Parathyroid adenoma (tissue), 2 donors: ENCODE measurements around the gene CPSF3.

Experiments
- H2AFZ ChIP-seq: fragments of 300-600 bp; sonication (generic); one replicate; pipeline ENCODE4 v1.7.0; 2017; ENCODE audit warnings: antibody characterized with exemption, mild to moderate bottlenecking
- H3K27ac ChIP-seq: fragments of 300-600 bp; sonication (generic); one replicate; pipeline ENCODE4 v1.7.0; 2017
- H3K27me3 ChIP-seq: fragments of 300-600 bp; sonication (generic); one replicate; pipeline ENCODE4 v1.7.0; 2017; ENCODE audit warnings: low read length; ENCODE audit not compliant: control insufficient read depth, insufficient read depth
- H3K36me3 ChIP-seq: fragments of 300-600 bp; sonication (generic); one replicate; pipeline ENCODE4 v1.7.0; 2017; ENCODE audit warnings: low read length; ENCODE audit not compliant: control insufficient read depth, insufficient read depth
- H3K4me1 ChIP-seq: fragments of 300-600 bp; sonication (generic); one replicate; pipeline ENCODE4 v1.7.0; 2017; ENCODE audit warnings: control low read depth
- H3K4me2 ChIP-seq: fragments of 300-600 bp; sonication (generic); one replicate; pipeline ENCODE4 v1.7.0; 2017; ENCODE audit warnings: low read length
- H3K4me3 ChIP-seq: fragments of 300-600 bp; sonication (generic); one replicate; pipeline ENCODE4 v1.7.0; 2017; ENCODE audit warnings: low read depth, low read length
- H3K79me2 ChIP-seq: fragments of 300-600 bp; sonication (generic); one replicate; pipeline ENCODE4 v1.7.0; 2017; ENCODE audit warnings: control low read depth
- H3K9ac ChIP-seq: fragments of 300-600 bp; sonication (generic); one replicate; pipeline ENCODE4 v1.7.0; 2017; ENCODE audit warnings: mild to moderate bottlenecking
- H3K9me3 ChIP-seq: fragments of 300-600 bp; sonication (generic); one replicate; pipeline ENCODE4 v1.7.0; 2017; ENCODE audit warnings: low read length; ENCODE audit not compliant: control insufficient read depth
- TF ChIP-seq, protein P1 (sequence below): fragments of 300-600 bp; sonication (generic); IDR thresholded peaks from one replicate; pipeline ENCODE4 v1.7.0; 2017; ENCODE audit warnings: antibody characterized with exemption, mild to moderate bottlenecking
- donor health status: primary hyperparathyroidism.

The CPSF3 gene

DNA sequence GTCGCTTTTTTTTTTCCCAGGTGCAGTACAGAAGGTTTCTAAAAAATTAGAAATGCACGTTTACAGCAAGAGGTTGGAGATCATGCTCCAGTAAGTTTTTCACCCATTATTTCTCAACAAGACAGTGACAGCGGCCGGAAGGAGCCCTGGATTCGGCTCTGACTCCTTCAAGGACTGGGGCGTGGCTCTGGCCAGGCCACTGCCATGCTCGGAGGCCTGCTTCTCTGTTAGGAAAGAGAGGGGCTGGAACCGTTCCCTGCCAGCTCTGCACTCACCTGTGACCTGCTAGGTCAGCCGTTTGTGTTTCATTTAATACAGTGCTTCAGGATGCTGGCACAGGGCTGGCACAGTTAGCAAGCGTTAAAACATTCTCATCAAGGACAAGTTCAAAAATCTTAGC lies 44.2 kb downstream of the CPSF3 start:
- Histone ChIP-seq H3K9me3 (no peaks in the 10 kb centered on the region), H3K4me3 (no peak overlapping the region), H3K9ac (no peak overlapping the region), H2AFZ (peak overlapping the region; percentile 1), H3K4me2 (peak overlapping the region; percentile 57), H3K27me3 (no peaks in the 10 kb centered on the region), H3K79me2 (no peaks in the 10 kb centered on the region), H3K27ac (peak overlapping the region; percentile 20), H3K36me3 (no peaks in the 10 kb centered on the region), H3K4me1 (no peaks in the 10 kb centered on the region)
- TF ChIP-seq, protein P1, sequence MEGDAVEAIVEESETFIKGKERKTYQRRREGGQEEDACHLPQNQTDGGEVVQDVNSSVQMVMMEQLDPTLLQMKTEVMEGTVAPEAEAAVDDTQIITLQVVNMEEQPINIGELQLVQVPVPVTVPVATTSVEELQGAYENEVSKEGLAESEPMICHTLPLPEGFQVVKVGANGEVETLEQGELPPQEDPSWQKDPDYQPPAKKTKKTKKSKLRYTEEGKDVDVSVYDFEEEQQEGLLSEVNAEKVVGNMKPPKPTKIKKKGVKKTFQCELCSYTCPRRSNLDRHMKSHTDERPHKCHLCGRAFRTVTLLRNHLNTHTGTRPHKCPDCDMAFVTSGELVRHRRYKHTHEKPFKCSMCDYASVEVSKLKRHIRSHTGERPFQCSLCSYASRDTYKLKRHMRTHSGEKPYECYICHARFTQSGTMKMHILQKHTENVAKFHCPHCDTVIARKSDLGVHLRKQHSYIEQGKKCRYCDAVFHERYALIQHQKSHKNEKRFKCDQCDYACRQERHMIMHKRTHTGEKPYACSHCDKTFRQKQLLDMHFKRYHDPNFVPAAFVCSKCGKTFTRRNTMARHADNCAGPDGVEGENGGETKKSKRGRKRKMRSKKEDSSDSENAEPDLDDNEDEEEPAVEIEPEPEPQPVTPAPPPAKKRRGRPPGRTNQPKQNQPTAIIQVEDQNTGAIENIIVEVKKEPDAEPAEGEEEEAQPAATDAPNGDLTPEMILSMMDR = no peak

DNA sequence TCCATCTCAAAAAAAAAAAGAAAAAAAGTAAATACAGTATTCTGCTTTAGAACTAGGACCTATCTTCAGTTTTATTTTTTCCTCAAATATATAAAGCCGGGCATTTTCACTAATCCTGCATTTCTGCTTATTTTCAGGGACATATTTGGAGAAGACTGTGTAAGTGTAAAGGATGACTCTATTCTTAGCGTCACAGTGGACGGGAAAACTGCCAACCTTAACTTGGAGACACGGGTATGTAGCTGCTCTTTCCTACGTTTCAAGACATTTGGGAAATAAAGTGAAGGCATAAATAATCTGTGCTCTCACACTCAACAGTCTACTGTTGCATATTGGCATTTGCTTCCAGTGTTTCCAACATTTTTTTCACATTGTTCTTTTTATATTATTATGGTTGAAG lies 47.8 kb downstream of the CPSF3 start:
- Histone ChIP-seq H3K27me3 (no peaks in the 10 kb centered on the region), H2AFZ (no peak overlapping the region), H3K4me3 (no peak overlapping the region), H3K36me3 (no peaks in the 10 kb centered on the region), H3K4me2 (no peak overlapping the region), H3K9me3 (no peaks in the 10 kb centered on the region), H3K27ac (no peak overlapping the region), H3K4me1 (peaks cover 3% of the 10 kb centered on the region), H3K79me2 (peaks cover 6% of the 10 kb centered on the region), H3K9ac (no peak overlapping the region)
- TF ChIP-seq, protein P1 = no peak

DNA sequence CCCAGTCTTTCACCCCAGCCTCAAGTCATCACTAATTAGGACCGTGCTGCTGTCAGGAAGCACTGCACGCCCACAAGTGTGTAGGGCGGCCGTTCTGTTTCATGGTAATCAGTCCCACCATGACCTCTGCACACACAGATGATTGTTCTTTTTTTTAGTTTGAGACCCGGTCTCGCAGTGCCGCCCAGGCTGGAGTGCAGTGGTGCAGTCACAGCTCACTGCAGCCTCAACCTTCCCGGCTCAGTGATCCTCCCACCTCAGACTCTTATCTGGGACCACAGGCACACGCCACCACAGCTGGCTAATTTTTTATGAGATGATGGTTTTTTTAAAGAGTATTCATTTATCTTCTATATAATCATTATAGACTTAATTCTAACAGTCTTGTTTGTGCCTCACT lies 49.1 kb downstream of the CPSF3 start:
- TF ChIP-seq, protein P1 = no peak

DNA sequence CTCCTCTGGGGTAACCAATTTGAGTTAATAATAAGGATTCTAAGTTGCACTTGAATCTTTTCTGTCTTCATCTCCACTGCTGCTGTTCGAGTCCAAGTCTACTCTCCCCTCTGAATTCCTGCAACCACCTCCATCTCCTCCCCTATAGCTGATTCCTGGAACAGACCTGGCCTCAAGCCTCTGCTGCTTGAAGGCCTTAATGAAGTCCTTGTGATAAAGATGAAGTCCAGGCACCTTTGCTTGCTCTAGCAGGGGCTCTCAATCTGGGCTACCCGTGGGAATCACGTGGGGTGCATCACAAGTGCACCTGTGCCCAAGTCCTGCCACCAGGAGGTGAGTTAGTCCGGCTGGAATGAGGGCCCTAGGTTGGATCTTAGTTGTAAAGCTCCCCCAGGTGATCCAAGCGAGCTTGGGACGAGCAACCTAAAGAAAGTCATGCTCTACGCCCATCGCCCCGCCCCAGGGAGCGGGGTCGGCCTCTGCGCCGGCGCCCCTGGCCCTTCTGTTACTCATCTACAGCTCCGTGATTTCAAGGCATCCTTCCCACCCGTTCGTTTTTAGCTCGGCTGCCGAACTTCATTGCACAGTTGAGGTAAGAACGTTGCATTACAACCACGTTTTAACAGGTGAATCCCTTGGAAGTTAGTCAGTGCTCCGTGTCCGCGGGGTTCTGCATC lies 50.0 kb downstream of the CPSF3 start:
- TF ChIP-seq, protein P1 = peak; percentile 25
- peak overlapping the region; percentile 77 for H3K4me2 ChIP-seq
- H3K9ac ChIP-seq = no peak overlapping the region
- no peaks in the 10 kb centered on the region for H3K9me3 ChIP-seq
- H3K27me3 ChIP-seq = no peaks in the 10 kb centered on the region
- H2AFZ ChIP-seq = peak overlapping the region; percentile 99
- H3K27ac ChIP-seq = no peak overlapping the region
- H3K36me3 ChIP-seq = no peaks in the 10 kb centered on the region
- peaks cover 8% of the 10 kb centered on the region for H3K79me2 ChIP-seq
- peak overlapping the region; percentile 78 for H3K4me3 ChIP-seq
- peaks cover 3% of the 10 kb centered on the region for H3K4me1 ChIP-seq

More for the DNA sequence above, 49.1 kb downstream of the CPSF3 start:
- Histone ChIP-seq H3K27ac (no peak overlapping the region), H3K4me1 (peaks cover 3% of the 10 kb centered on the region), H2AFZ (no peak overlapping the region), H3K27me3 (no peaks in the 10 kb centered on the region), H3K4me2 (no peak overlapping the region), H3K79me2 (peaks cover 8% of the 10 kb centered on the region), H3K36me3 (no peaks in the 10 kb centered on the region), H3K9me3 (no peaks in the 10 kb centered on the region), H3K4me3 (no peak overlapping the region), H3K9ac (no peak overlapping the region)

DNA sequence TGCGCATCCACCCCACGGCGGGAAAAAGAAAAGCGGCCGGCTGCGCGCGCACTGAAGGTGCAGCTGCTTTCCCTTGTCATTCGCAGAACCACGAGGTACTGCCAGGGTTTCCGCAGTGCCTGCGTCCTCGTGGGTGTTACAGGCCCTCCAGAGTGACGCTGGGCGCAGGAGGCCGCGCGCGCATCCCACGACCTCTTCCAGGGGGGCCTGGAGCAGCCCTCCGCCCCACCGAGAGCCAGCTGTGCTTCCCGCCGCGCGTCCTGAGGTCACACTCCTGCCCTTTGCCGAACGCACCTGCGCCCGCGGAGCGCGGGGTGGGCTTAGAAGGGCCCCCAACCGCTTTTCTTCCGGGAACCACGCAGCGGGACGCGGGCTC lies 50.5 kb downstream of the CPSF3 start:
- TF ChIP-seq, protein P1 = no peak

More for the DNA sequence above, 50.5 kb downstream of the CPSF3 start:
- Histone ChIP-seq H3K4me1 (peaks cover 3% of the 10 kb centered on the region), H3K27me3 (no peaks in the 10 kb centered on the region), H3K9me3 (no peaks in the 10 kb centered on the region), H3K4me2 (peak overlapping the region; percentile 77), H3K9ac (no peak overlapping the region), H3K4me3 (peak overlapping the region; percentile 78), H3K79me2 (peaks cover 8% of the 10 kb centered on the region), H3K27ac (peak overlapping the region; percentile 13), H3K36me3 (no peaks in the 10 kb centered on the region), H2AFZ (peak overlapping the region; percentile 99)
